Amniotic stem cell (primary cell): ENCODE measurements around the gene STUM.
"Not testable (repeated sequence)": the region's sequence is repeated elsewhere in the genome, so short reads cannot be mapped to it uniquely, and the experiment has no call there.

ENCODE experiments used
- DNase-seq: peaks from one replicate; lab custom pipeline; 2025; lab: John Stamatoyannopoulos, UW

Gene STUM

DNA sequence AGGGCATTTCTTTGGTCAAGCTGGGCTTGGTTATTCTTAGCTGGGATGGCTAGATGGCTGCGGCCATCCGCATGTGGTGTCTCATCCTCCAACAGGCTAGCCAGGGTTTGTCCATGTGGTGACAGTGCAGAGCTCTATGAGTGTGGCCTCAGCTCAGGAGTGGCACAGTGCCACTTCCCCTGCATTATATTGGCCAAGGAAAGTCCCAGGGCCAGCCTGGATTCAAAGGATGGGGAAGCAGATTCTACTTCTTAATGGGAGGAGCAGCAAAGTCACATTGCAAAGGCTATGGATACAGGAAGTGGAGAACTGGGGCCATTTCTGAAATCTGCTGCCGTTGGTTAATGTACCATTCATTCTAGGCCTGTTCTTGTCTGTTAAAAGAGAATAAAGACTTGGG lies 34.4 kb downstream of the STUM start:
- no peak for DNase-seq

DNA sequence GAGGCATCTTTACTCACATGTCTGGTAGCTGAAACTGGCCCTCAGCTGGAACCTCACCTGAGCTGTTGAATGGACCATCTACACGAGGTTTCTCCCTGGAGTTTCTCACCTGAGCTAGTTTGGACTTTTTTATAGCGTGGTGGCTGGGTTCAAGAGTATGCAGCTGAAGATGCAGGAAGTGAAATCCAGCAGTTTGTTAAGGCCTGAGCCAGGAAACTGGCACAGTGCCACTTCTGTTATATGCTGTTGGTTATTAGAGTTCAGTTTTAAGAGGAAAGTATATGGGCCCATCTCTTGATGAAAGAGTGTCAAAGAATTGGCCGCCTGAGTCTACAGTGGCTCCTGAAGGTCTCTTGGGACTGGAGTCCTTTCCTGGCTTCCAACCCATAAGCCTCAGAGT lies 35.6 kb downstream of the STUM start:
- DNase-seq: no peak

DNA sequence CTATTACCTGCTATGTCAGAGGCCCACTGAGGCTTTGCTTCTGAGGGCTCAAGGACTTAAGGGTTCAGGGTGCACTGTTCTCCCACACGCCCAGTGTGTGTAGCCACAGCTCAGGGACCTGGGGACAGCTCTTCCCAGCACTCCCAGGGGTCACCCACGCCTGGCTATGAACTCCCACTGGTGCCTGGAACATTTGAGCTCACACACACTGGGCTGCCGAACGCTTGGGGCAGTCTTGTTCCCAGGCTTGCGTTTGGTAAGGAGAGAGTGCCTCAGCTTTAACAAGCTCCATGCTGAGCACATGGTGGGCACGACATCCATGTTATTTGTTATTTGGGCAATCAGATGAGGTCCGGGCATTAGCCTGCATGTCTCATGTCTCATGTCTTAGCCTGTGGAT lies 37.6 kb downstream of the STUM start:
- no peak for DNase-seq

GRCh38 chr1:226586650-226587422 lies 38.3 kb downstream of the STUM start:
- DNase-seq: no peak

DNA sequence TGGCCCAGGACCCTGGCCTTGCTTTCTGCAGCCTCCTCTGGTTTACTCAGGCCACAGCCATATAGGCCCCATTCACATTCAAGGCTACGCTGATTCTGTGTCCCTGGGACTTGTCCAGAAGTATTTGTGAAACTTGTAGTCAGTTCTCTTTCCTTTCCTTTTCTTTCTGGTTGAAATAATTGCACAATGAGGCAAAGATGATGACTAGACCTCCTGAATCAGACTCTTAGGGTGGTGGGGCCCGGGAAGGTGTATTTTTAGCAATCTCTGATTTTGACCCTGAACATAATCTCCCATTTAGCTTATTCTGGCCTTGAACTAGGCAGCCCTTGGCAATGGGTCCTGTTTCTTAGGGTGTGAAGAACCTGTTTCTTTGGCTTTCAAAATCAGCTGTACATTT lies 39.9 kb downstream of the STUM start:
- DNase-seq: no peak

GRCh38 chr1:226589008-226589733 lies 40.6 kb downstream of the STUM start:
- no peak for DNase-seq

DNA sequence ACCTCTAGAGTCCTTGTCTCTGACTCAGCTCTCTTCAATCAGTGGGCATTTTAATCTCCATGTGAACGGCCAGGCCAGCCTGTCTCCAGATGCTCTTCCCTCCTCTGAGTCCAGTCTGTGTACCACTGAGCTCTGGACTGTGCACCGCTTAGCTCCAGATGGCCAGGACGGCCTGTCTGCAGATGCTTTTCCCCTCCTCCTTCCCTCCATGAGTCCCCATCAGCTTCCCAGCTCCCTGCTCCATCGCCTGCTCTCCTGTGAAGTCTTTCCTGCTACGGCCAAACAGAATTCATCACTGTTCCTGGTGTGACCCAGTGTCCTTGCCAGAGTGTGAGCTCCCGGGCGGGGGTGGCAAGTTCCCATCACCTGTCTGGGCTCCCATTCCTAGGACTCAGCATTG lies 42.0 kb downstream of the STUM start:
- DNase-seq: no peak

DNA sequence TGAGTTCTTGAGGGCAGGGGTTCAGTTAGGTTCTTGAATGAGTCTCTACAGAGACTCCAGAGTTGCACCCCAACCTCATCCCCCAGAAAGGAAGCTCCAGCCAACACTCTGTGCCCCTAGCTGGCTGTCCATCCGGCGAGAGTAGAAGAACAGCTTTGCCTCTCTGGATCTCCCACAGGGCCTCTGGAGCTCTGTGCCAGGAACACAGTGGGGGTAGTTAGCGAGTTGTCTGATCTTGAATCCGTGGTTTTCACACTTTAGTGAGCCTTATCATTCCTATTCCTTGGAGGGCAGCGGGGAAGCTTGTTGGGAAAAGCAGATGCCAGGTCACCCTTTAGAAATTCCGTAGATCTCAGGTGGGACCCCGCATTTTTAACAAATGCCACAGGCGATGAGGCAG lies 45.0 kb downstream of the STUM start:
- no peak for DNase-seq

GRCh38 chr1:226596531-226597165 lies 48.1 kb downstream of the STUM start:
- no peak for DNase-seq

DNA sequence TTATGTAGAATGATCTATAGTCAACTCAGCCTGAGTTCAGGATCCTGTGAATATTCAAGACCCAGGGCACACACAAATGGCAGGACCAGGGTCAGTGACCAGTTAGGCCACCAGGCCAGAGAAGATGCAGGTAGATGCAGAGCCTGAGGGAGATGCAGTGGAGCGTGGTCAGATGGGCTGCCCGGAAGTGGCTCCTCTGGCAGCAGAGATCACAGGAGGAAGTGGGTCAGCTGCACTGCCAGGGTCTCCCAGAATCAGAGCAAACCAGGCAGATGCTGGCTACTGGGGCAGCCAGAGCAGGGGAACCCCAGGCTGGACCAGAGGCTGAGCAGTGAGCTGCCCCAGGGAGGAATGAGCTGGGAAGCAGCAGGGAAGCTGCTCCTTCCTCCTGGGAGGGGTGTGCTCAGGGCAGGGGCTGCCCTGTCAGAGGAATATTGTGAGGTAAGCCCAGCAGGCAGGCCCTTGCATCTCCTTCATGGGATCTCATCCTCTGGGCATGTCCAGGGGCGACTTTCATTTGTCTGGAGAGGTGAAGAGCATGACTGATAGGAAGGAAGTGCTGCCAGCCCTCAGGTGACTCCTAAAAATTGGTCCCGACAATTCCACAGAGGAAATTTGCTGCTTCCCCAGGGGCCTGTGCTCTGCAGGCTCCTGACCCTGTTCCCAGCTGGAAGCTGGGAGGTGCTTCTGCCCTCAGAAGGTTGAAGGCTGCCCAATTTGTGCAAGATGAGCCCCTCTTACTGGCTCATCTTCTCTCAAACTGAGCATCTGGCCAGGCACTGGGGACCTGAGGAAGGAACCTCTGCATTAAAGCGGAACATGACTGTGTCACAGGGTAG lies 49.3 kb downstream of the STUM start:
- no peak for DNase-seq

DNA sequence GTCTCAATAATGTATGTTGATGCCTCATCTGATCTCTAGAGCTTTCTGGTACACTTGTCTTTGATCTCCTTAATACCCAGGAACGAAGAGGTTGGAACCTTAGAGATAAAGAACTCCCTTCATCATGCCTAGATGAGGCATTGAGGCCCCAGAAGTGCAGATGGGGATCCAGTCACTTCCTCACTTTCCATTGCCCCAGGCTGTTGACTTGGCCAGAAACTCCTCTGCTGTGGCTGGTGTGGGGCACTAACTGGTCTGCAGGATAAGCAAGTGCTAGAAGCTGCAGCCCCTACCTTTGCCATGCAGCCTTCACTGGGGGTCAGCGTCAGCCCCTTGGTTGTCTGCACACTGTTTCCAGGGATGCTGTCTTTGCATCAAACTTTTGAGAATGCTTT lies 49.9 kb downstream of the STUM start:
- no peak for DNase-seq

DNA sequence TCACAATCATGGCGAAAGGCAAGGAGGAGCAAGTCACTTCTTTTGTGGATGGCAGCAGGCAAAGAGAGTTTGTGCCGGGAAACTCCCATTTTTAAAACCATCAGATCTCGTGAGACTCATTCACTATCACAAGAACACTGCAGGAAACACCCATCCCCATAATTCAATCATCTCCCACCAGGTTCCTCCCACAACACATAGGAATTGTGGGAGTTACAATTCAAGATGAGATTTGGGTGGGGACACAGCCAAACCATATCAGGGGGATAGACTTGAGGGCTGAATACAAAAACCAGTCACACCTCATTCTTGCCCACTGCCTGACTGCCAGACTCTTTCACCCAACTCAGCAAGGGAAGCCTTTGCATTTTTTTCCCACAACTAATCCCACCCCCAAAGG lies 50.4 kb downstream of the STUM start:
- DNase-seq: not testable (repeated sequence)

DNA sequence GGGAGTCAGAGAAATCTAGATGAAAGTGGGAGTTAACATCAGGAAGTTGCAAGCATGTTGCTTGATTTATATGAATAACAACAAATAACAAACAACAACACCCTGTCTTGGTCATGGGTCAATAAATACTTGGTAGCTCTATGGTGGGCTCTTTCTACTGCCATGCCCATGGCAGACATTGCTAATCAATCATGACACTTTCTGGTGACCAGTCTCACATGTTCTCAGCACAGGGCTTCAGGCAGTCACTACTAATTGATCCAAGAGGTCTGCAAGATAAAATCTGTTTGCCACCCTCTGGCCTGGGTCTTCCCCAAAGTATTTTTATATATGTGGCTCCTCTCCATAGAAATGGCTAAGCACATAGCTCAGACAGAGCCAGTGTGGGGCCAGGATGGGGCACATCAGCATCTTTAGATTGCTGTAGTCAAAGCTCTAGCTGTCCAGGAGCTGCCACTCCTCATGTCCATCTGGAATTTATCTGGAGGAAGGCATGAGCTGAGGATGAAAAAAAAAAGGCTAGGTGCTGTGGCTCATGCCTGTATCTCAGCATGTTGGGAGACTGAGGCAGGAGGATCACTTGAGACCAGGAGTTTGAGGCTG lies 51.2 kb downstream of the STUM start:
- DNase-seq: no peak

GRCh38 chr1:226600254-226600653 lies 51.7 kb downstream of the STUM start:
- DNase-seq: no peak

DNA sequence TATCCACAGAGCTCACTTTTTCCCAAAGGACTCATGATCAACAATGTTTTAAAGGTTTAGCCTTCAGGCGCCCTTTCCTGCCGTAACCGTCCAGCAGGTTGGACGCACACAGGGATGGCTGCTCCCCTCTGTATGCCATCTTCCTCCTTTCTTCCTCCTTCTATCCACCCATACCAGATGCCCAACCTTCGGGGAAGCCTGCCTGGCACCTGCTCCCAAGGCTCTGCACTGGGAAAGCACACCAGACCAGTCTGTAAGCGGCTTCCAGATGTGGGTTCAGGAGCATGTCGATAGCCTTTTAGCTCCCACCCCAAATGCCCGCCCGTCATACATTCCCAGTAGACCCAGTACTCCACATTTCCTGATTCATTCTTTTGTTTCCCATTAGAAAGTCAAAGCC lies 52.9 kb downstream of the STUM start:
- no peak for DNase-seq

- no peak for DNase-seq
Measured at GRCh38 chr1:226602186-226603021, 53.8 kb downstream of the STUM start.

GRCh38 chr1:226603022-226603857 lies 54.7 kb downstream of the STUM start:
- no peak for DNase-seq

GRCh38 chr1:226603858-226604559 lies 55.4 kb downstream of the STUM start:
- no peak for DNase-seq

- DNase-seq: no peak
Measured at GRCh38 chr1:226604560-226605317, 56.2 kb downstream of the STUM start.
